ENCODE measurements around the gene C22orf15.

- TF ChIP-seq CTCF (IDR thresholded peaks at IDR 0.05) (no peak), POLR2A (IDR thresholded peaks at IDR 0.05) (no peak), POLR2AphosphoS5 (IDR thresholded peaks at IDR 0.05; ENCODE audit: insufficient read depth in 1 of 2, low read depth in 1 of 2) (no peak)
These were observed at the start of gene C22orf15 for GRCh38 chr22:23762842-23763578.

Measured in vagina (tissue), 2 donors.